ENCODE data around the gene SON. TPM values are rescaled to one million over a fixed set of nuclear protein-coding genes. Genes with fewer than 3 reads are reported as not detected.

SON gene
- total and polyA plus RNA-seq, 2 of the 13 experiments (the other 11 are each of a cell fraction or from before 2014, with no cell fraction given) = 61.3 to 78.3 TPM

DNA sequence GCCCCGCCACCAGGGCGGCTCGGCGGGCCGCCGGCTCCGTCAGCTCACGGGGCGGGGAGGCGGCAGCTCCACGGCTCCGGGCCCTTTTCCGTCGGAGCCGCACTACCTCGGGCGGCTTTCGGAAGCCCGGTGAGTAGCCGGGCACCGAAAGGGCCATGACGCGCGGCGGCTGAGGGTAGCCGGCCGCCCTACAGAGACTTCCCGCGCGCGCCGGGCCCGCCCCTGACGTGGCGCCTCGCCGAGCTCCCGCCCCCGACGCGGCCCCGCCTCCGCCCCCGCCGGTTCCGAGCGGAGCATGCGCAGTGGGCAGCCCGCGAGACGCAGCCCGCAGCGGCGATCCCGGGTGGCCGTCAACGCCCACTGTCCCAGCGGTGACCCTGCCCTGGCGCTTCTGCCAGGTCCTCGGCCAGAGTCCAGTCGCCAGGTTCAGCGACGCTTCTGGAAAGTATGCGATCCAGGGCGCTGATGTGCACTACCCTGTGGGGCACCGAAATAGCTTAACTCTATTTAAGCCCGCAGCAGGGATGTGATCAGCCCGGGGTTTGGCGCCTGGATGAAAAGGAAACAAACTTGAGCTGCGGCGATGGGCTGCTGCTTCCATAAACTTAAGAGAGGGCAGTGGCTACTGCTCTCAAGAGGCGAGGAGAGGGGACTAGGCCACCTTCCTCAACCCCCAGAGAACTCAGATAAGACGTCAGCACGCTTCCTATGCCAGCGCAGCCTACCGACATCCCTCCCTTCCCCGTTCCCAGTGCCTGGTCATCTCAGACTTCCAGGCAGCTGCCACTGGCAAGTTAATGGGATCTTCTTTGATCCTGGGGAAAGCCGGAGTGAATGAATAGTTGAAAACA is 45.9 kb downstream of the SON start, which contains the start of gene DONSON (continued):
- TF ChIP-seq, protein P1, sequence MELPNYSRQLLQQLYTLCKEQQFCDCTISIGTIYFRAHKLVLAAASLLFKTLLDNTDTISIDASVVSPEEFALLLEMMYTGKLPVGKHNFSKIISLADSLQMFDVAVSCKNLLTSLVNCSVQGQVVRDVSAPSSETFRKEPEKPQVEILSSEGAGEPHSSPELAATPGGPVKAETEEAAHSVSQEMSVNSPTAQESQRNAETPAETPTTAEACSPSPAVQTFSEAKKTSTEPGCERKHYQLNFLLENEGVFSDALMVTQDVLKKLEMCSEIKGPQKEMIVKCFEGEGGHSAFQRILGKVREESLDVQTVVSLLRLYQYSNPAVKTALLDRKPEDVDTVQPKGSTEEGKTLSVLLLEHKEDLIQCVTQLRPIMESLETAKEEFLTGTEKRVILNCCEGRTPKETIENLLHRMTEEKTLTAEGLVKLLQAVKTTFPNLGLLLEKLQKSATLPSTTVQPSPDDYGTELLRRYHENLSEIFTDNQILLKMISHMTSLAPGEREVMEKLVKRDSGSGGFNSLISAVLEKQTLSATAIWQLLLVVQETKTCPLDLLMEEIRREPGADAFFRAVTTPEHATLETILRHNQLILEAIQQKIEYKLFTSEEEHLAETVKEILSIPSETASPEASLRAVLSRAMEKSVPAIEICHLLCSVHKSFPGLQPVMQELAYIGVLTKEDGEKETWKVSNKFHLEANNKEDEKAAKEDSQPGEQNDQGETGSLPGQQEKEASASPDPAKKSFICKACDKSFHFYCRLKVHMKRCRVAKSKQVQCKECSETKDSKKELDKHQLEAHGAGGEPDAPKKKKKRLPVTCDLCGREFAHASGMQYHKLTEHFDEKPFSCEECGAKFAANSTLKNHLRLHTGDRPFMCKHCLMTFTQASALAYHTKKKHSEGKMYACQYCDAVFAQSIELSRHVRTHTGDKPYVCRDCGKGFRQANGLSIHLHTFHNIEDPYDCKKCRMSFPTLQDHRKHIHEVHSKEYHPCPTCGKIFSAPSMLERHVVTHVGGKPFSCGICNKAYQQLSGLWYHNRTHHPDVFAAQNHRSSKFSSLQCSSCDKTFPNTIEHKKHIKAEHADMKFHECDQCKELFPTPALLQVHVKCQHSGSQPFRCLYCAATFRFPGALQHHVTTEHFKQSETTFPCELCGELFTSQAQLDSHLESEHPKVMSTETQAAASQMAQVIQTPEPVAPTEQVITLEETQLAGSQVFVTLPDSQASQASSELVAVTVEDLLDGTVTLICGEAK (IDR thresholded peaks at IDR 0.05) = no peak
- TF ChIP-seq, protein P1 (CRISPR knock-in tag; IDR thresholded peaks at IDR 0.05) = 0 out of 2 replicates have a peak, but pooled peaks have one; percentile 26
- no peak for TF ChIP-seq GLI4 (CRISPR knock-in tag; IDR thresholded peaks at IDR 0.05; ENCODE audit: borderline replicate concordance)
- no peak for TF ChIP-seq CBFB (CRISPR knock-in tag; IDR thresholded peaks at IDR 0.05)
- TF ChIP-seq ZNF224 (CRISPR knock-in tag; IDR thresholded peaks at IDR 0.05) = peak; percentile 79; the same call in 1 of the 2 replicates
- peak; percentile 50; the same call in 1 of the 2 replicates for TF ChIP-seq PITX1 (CRISPR knock-in tag; IDR thresholded peaks at IDR 0.05)
- TF ChIP-seq ARHGAP35 (CRISPR knock-in tag; IDR thresholded peaks at IDR 0.05; ENCODE audit: borderline replicate concordance) = 0 out of 2 replicates have a peak, but pooled peaks have one; percentile 43
- peak; percentile 81 for TF ChIP-seq IRF2 (CRISPR knock-in tag; IDR thresholded peaks at IDR 0.05)
- TF ChIP-seq, protein P2, sequence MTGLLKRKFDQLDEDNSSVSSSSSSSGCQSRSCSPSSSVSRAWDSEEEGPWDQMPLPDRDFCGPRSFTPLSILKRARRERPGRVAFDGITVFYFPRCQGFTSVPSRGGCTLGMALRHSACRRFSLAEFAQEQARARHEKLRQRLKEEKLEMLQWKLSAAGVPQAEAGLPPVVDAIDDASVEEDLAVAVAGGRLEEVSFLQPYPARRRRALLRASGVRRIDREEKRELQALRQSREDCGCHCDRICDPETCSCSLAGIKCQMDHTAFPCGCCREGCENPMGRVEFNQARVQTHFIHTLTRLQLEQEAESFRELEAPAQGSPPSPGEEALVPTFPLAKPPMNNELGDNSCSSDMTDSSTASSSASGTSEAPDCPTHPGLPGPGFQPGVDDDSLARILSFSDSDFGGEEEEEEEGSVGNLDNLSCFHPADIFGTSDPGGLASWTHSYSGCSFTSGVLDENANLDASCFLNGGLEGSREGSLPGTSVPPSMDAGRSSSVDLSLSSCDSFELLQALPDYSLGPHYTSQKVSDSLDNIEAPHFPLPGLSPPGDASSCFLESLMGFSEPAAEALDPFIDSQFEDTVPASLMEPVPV (CRISPR knock-in tag; IDR thresholded peaks at IDR 0.05) = no peak; the same call in 1 of the 2 replicates
- TF ChIP-seq, protein P3, sequence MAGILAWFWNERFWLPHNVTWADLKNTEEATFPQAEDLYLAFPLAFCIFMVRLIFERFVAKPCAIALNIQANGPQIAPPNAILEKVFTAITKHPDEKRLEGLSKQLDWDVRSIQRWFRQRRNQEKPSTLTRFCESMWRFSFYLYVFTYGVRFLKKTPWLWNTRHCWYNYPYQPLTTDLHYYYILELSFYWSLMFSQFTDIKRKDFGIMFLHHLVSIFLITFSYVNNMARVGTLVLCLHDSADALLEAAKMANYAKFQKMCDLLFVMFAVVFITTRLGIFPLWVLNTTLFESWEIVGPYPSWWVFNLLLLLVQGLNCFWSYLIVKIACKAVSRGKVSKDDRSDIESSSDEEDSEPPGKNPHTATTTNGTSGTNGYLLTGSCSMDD (CRISPR knock-in tag; IDR thresholded peaks at IDR 0.05) = no peak
- TF ChIP-seq, protein P4, sequence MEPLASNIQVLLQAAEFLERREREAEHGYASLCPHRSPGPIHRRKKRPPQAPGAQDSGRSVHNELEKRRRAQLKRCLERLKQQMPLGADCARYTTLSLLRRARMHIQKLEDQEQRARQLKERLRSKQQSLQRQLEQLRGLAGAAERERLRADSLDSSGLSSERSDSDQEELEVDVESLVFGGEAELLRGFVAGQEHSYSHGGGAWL (CRISPR knock-in tag; IDR thresholded peaks at IDR 0.05) = peak; percentile 24; the same call in 1 of the 2 replicates
- TF ChIP-seq ZNF331 (CRISPR knock-in tag; IDR thresholded peaks at IDR 0.05) = peak; percentile 41; the same call in 1 of the 2 replicates
- TF ChIP-seq CEBPB (IDR thresholded peaks at IDR 0.05; ENCODE audit: borderline replicate concordance, low read depth, low read length) = no peak

All from HepG2 (cell line).